Hematopoietic multipotent progenitor cell treated with erythropoietin and hydrocortisone succinate and interleukin-3 and kit ligand, for 8 days (in vitro differentiated cells): ENCODE measurements around the gene MTR.

Experiments
- DNase-seq: peaks from one replicate; pipeline ENCODE4 v3.0.0-alpha.2; 2015

The MTR gene

GRCh38 chr1:236864996-236865817, 70.1 kb downstream of the MTR start:
- no peak for DNase-seq

- DNase-seq, result no peak
These were observed 70.7 kb downstream of the MTR start for GRCh38 chr1:236865818-236866155.

DNA sequence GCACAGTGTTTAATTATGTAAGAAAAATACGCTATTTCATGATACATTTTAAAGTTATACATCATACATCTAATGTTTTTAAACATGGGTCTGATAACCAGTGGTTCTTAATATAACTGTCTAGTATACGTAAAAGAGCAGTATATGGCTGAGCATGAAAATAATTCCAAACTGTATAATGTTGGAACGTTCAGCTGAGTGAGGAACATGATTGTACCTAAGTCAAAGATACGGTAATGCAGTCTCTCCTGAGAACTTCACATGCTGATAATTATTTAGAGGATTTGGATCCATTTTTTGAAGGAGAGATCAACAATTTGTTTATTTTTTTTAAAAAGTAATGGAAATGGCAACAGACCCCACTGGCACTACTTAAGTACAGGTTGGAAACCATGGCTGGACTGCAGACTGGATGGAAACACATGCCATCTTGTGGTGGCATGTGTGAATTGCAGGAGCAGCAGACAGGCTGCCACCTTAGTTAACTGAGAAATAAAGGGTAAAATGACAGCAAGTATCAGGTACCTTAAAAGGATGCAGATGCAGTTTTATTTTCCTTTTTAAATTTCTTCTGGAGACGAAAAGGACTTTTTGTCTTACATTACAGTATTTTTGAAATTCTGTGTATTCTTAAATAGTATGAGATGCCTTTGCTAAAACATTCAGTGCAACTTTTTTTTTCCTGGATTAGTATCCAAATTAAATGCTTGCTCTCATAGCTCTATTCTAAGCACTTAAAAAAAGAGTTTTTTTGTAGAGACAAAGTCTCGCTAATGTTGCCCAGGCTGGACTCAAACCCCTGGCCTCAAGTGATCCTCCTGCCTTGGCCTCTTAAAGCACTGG, 73.8 kb downstream of the MTR start:
- DNase-seq, result peak; percentile 73

GRCh38 chr1:236869911-236870310, 74.8 kb downstream of the MTR start:
- DNase-seq, result no peak

DNA sequence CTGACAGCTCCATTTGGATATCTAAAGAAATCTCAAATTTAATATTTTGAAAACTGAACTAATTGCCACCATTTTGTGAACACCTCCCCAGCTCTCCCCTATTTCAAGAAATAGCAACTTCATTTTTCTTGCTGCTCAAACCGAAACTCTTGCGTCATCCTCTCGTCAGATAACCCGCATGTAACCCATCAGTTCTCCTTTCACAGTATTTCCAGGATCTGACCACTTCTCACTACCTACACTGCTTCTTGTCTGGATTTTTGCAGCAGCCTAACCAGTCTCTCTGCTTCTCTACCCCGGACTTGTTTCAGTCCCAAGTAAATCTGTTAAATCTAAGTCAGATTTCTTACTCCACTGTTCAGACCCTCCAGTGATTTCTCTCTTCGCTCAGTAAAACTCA, 75.6 kb downstream of the MTR start:
- DNase-seq, result no peak

DNA sequence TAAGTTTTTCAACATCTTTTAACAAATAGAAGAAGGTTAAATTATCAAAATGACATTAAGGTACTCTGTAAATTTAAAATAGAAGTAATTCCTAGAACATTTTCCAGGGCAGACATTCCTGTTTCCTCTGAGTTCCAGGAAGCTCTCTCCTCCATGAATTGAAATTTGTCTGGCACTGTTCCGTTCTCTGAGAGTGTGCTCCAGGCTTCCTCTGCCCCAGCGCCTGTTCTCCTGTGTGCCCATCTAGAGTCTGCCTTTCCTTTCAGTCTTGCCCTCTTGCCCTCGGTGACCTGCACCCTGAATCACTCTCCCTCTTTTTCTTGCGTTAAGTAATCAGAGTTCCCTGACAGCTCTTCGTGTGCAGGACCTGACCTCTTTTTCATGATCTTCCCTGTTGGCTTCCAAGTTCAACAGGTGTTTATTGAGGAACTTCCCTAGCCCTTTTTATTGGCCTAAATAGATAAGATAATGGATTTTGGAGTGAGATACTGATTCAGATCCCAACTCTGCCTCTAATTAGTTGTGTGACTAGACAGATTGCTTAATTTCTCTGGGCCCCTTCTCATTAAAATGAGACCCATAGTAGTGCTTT, 77.1 kb downstream of the MTR start:
- no peak for DNase-seq

DNA sequence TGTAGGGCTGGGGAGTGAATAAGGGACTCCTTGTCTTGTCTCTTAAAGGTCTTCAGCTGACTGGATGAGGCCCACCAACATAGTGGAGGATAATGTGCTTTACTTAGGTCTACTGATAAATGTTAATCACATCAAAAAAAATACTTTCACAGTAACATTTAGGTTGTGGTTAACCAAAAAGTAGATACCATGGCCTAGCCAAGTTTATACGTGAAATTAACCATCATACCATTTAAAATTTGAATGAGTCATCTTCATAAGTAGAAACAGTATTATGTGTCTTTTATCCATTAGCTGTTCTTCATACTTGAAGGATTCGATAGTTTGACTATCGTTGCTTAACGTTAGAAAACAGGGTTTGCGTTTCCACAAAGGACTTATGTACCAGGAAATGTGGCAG, 80.9 kb downstream of the MTR start:
- DNase-seq, result no peak

- DNase-seq, result no peak
These were observed 82.6 kb downstream of the MTR start for GRCh38 chr1:236877661-236878060.

DNA sequence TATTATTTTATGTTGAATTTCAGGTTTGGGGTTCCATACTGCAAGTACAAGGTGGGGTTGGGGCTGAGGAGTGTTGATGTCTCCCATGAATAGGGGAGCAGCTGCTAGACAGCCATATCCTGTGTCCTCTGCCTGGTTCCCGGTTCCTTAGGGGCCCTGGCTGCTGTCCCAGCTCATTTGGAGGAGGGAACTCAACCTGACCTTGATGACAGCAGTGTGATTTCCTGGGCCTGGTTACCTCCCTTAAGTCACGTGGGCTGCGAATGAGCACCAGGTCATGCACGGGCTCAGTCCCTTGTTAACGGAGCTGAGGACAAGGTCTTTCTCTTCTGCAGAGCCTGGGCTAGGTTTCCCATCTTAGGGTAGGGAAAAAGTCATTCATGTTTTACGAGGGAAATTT, 85.1 kb downstream of the MTR start:
- DNase-seq, result no peak

- no peak for DNase-seq
These were observed 87.6 kb downstream of the MTR start for GRCh38 chr1:236882678-236883077.

DNA sequence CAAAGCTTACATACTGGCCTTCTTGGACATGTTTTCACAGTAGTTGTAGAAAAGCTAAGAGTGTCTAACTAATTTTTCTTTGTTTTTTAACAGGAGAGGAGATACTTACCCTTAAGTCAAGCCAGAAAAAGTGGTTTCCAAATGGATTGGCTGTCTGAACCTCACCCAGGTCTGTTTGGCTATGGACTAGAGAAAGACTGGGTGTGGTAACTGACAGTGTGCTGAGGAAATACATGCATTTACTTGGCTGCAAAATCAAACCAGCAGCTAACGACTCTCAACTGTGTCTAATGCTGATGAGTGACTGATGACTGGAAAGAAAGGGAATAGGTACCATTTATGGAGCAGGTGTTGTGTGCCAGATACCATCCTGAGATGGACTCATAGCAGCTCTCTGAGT, 91.1 kb downstream of the MTR start:
- no peak for DNase-seq

DNA sequence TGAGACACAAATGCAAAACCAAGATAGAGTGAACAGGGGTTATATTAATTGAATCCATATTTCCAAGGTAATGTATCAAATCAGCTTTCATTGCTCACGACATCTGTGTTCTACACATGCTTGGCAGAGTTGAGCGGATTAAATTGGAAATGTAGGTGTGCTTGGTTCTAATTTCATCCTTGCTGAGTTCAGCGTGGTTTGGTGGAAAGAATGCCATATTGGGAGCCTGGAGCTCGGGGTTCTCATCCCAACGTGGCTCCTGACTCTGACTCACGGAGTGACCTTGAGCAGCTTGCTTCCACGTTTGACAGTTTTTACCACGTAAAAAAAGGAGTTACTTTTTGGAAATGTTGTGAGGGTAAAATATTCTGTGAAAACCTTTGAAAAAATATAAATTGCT, 92.0 kb downstream of the MTR start:
- no peak for DNase-seq

DNA sequence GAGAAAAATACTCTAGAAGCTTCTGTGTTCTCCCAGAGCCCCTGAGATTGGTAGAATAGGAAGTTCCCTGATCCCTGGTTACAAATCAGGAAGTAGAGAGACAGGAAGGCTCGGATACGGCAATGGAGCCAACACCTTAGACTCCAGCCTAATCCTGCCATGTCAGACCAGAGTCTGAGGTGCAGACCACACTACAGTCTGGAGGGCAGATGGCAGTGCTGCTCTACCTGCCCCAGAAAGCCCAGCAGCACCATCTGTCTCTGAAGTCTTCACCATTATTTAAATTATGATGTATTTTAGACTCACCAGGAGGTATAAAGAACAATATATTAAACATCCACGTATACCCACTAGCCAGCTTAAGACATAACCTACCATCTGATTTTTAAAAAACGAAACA, 93.0 kb downstream of the MTR start:
- no peak for DNase-seq

GRCh38 chr1:236888903-236889302, 93.8 kb downstream of the MTR start:
- DNase-seq, result no peak

DNA sequence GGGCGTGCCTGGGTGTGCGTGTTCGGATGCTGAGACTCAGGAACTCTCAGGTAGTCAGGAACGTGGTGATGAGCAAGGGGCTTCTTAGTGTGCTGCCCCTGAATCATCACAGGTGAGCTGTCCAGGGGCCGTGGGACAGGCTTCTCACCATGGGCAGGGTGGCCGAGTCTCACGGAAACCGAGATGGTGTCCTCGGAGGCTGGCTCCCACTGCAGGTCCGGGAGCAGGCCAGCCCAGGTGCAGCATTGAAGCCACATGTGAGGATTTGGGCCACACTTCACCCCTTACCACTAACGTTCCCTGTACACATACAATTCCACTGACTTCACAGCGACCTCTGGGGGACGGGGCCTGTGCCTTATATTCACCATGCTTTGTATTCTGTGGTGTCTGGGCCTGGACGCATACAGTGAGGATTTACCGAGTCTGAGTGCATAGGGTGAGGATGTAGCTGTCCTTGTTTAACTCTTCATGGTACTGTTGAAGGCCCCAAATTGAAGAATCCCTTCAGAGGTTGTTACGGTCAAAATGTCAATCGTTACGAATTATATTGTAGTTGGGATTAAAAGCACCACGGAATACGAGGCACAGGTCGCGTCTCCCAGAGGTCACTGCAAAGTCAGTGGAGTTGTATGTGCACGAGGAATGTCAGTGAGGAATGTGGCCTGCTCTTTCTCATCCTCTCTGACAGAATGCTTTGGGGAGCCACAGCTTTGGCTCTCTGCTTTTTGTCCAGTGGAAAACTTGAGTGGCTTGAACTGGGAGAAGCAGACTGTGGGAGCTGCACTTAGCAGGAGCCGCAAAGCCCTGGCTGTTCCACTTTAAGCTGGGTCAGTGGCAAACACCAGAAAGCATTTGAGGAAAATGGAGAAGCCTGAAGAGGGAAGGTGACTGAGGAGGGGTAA, 95.3 kb downstream of the MTR start:
- DNase-seq, result no peak

- DNase-seq, result no peak
These were observed 98.8 kb downstream of the MTR start for GRCh38 chr1:236893626-236894545.

DNA sequence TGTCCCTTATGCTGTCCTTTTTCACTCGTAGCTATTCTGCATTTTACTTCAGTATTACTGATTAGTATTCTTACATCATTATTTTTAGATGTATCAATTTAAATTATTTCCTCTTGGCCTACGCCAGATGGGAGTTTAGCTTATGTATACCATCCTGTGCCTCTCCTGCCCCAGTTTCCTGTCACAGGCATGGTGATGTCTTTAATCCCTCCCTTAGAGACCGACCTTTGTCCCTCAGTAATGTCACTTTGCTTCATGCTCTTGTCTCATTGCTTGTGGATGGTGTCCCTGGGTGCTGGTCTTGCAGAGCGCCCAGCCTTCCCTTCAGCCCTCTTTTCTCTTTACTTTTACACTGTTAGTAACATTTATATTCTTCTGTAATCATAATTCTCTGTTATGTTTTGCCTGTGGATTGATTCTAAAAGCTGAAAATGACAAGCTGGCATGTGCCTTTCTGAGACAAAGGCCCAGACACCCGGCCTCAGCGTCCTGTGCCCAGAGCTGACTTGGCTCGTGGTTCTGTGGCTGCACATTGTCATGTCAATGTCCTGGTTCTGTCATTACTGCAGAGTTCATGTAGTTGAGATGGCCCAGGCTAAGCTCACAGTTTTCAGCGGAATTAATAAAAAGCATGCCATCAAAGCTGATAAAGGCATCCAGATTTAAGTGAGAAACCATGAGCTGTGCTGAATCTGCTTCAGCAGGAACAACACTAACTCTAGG, 100.7 kb downstream of the MTR start:
- no peak for DNase-seq

DNA sequence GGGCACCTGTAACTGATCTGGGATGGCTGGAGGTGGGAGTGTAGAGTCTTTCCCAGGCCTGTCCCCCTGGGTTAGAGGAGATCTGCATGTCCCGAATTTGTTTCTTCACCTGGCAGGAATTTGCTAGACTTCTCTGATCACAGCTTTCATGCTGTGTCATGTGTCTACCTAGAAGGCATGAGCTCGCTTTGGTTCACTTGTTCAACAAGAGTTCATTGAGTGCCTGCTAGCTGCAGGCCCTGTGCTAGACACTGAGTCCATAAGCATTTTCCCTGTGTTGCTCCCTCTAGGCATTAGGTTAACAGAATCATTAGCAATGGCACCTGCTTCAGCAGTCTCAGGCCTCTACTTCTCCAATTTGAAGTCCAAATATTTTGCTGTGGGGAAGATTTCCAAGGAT, 101.6 kb downstream of the MTR start:
- no peak for DNase-seq

GRCh38 chr1:236904892-236905741, 110.0 kb downstream of the MTR start:
- DNase-seq, result no peak

DNA sequence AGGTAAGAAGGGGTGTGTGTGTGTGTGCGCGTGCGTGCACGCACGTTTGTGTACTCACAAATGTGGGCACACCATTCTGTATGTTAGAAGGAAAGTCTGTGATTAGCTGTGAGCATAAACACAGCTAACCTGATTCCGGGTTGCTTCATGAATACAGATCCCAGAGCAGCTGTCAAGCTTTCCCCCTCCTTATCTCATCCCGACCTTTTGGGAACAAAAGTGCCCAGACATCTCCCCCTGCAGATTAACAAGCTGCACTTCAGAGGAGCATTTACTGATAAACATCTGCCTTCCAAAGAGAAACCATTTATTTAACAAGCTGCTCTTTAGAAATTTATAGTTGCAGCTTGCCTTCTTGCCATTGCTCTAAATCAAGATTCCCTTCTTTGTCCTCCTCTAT, 112.1 kb downstream of the MTR start:
- DNase-seq, result peak; percentile 43
